Endodermal cell (in vitro differentiated cells): ENCODE measurements around the gene CCDC3. TPM values are rescaled to one million over a fixed set of nuclear protein-coding genes. Genes with fewer than 3 reads are reported as not detected.

Experiments
- DNase-seq: peaks from one replicate; pipeline ENCODE4 v3.0.0-alpha.2; 2017
- H3K27ac ChIP-seq: 2 replicates; pipeline ENCODE4 v1.5.1; 2013; ENCODE audit warnings: mild to moderate bottlenecking, low read depth, low read length, moderate library complexity
- H3K27me3 ChIP-seq: 2 replicates; pipeline ENCODE4 v1.6.1; 2013; ENCODE audit warnings: mild to moderate bottlenecking, low read length, moderate library complexity; ENCODE audit not compliant: insufficient read depth, control insufficient read depth, poor library complexity, severe bottlenecking
- H3K36me3 ChIP-seq: 2 replicates; pipeline ENCODE4 v1.7.0; 2013; ENCODE audit warnings: mild to moderate bottlenecking, low read length, moderate library complexity; ENCODE audit not compliant: control insufficient read depth, insufficient read depth
- H3K4me1 ChIP-seq: one replicate; pipeline ENCODE4 v1.7.0; 2013; ENCODE audit warnings: low read length; ENCODE audit not compliant: control insufficient read depth, insufficient read depth
- H3K4me3 ChIP-seq: 2 replicates; pipeline ENCODE4 v1.5.1; 2013; ENCODE audit warnings: mild to moderate bottlenecking, low read length, moderate library complexity
- H3K9ac ChIP-seq: 2 replicates; pipeline ENCODE4 v1.6.1; 2013; ENCODE audit warnings: mild to moderate bottlenecking, low read length, moderate library complexity; ENCODE audit not compliant: poor library complexity, severe bottlenecking; ENCODE audit errors: extremely low read depth
- H3K9me3 ChIP-seq: 2 replicates; pipeline ENCODE4 v1.6.1; 2013; ENCODE audit warnings: mild to moderate bottlenecking, low read length, moderate library complexity; ENCODE audit not compliant: control insufficient read depth
- H3K27ac Mint-ChIP-seq: 2 replicates; pipeline ENCODE4 v1.8.0; 2020; ENCODE audit warnings: mixed read lengths
- H3K27me3 Mint-ChIP-seq: 2 replicates; pipeline ENCODE4 v1.8.0; 2021; ENCODE audit warnings: mild to moderate bottlenecking, mixed read lengths; ENCODE audit not compliant: insufficient read depth
- H3K36me3 Mint-ChIP-seq: 2 replicates; pipeline ENCODE4 v1.8.0; 2020; ENCODE audit warnings: low read depth, mixed read lengths
- H3K4me1 Mint-ChIP-seq: 2 replicates; pipeline ENCODE4 v1.8.0; 2020; ENCODE audit warnings: mixed read lengths
- H3K4me3 Mint-ChIP-seq: 2 replicates; pipeline ENCODE4 v1.8.0; 2020; ENCODE audit warnings: mild to moderate bottlenecking, moderate library complexity, mixed read lengths
- H3K9me3 Mint-ChIP-seq: 2 replicates; pipeline ENCODE4 v1.8.0; 2020; ENCODE audit warnings: mild to moderate bottlenecking, mixed read lengths
- WGBS, 2 experiments: methylation state at CpG; one replicate each; pipeline versions ENCODE4 v1.1.5 to v1.1.7; 2013; ENCODE audit warnings: missing lambda C conversion rate in 2 of 2, mixed read lengths in 1 of 2; ENCODE audit not compliant: insufficient coverage in 1 of 2, insufficient read length in 1 of 2; 5-methylcytosine and 5-hydroxymethylcytosine counted together
- total RNA-seq, 2 donors: library from RNA; stranded (reverse); fragmentation: NEBNext Ultra II Directional in 1 of 2; extraction: Animal tissue kit (Norgen Biotek cat#: 25700) in 1 of 2; gene quantifications; 2 replicates in 1 of 2; 3 replicates in 1 of 2; pipeline ENCODE4 v1.2.1, GENCODE V29; 2021
- TF ChIP-seq, protein P1 (sequence below): fragments of 200-600 bp; sonication (generic); conservative IDR thresholded peaks from 2 replicates; pipeline ENCODE4 v1.5.0; 2021; ENCODE audit warnings: antibody characterized with exemption, mild to moderate bottlenecking

The CCDC3 gene
- total RNA-seq, 2 donors from 2014 or later: 4.6 to 12.3 TPM

DNA sequence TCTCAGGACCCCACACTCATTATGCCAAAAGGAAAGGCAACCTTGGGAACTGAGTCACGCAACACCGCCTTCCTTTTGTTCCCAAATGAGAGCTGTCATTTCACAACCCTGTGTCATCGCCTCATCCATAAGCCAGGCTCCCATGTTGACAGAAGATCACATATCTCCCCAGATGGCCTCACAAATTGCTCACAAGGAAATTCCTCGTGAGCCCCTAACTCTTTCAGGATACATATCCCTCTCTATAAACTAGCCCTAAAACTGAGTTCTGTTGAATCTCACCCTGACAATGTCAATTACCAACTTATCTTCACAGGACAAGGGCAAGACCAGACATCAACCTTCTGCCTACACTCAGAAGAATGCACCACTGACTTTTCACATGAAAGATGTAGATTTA lies 22.6 kb downstream of the CCDC3 start:
- H3K9ac ChIP-seq: no peak overlapping the region
- H3K4me3 ChIP-seq: no peak overlapping the region
- H3K27me3 ChIP-seq: no peaks in the 10 kb centered on the region
- no peaks in the 10 kb centered on the region for H3K9me3 ChIP-seq
- 84 to 93% methylated on average over 4 of the region's 4 CpGs for WGBS, 2 experiments
- Mint-ChIP-seq H3K9me3 (no peaks in the 10 kb centered on the region), H3K4me1 (peaks cover 16% of the 10 kb centered on the region), H3K27ac (no peak overlapping the region), H3K27me3 (peaks cover 4% of the 10 kb centered on the region), H3K4me3 (no peak overlapping the region), H3K36me3 (no peaks in the 10 kb centered on the region)
- H3K27ac ChIP-seq: no peak overlapping the region
- peaks cover 3% of the 10 kb centered on the region for H3K4me1 ChIP-seq
- no peaks in the 10 kb centered on the region for H3K36me3 ChIP-seq
- TF ChIP-seq, protein P1, sequence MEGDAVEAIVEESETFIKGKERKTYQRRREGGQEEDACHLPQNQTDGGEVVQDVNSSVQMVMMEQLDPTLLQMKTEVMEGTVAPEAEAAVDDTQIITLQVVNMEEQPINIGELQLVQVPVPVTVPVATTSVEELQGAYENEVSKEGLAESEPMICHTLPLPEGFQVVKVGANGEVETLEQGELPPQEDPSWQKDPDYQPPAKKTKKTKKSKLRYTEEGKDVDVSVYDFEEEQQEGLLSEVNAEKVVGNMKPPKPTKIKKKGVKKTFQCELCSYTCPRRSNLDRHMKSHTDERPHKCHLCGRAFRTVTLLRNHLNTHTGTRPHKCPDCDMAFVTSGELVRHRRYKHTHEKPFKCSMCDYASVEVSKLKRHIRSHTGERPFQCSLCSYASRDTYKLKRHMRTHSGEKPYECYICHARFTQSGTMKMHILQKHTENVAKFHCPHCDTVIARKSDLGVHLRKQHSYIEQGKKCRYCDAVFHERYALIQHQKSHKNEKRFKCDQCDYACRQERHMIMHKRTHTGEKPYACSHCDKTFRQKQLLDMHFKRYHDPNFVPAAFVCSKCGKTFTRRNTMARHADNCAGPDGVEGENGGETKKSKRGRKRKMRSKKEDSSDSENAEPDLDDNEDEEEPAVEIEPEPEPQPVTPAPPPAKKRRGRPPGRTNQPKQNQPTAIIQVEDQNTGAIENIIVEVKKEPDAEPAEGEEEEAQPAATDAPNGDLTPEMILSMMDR: no peak
- no peak for DNase-seq

DNA sequence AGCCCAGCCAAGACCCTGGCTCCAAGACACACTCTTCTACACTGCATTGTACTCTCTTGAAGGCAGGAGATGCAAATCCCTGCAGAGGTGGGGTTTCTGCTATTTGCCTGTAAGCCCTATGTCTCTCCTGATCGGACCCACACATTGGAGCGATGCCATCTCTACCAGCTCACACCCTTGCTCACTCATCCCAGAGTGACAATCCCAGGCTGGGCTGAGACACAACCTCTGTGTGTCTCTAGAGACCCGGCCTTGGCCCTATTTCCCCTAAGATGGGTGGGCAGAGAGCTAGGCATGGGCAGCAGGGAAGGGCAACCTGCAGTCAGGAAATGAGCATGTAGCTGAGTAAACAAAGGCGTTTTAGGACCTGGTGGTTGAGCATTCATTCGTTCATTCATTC lies 25.6 kb downstream of the CCDC3 start:
- Histone ChIP-seq H3K27me3 (no peaks in the 10 kb centered on the region), H3K9ac (no peak overlapping the region), H3K36me3 (no peaks in the 10 kb centered on the region), H3K4me3 (no peak overlapping the region), H3K4me1 (peaks cover 3% of the 10 kb centered on the region), H3K27ac (no peak overlapping the region), H3K9me3 (no peaks in the 10 kb centered on the region)
- Mint-ChIP-seq H3K4me3 (no peak overlapping the region), H3K27me3 (peaks cover 6% of the 10 kb centered on the region), H3K36me3 (no peaks in the 10 kb centered on the region), H3K9me3 (no peaks in the 10 kb centered on the region), H3K4me1 (peaks cover 16% of the 10 kb centered on the region), H3K27ac (no peak overlapping the region)
- no peak for DNase-seq
- WGBS, 2 experiments: 79 to 90% methylated on average over 3 to 5 of the region's 5 CpGs
- TF ChIP-seq, protein P1: no peak

DNA sequence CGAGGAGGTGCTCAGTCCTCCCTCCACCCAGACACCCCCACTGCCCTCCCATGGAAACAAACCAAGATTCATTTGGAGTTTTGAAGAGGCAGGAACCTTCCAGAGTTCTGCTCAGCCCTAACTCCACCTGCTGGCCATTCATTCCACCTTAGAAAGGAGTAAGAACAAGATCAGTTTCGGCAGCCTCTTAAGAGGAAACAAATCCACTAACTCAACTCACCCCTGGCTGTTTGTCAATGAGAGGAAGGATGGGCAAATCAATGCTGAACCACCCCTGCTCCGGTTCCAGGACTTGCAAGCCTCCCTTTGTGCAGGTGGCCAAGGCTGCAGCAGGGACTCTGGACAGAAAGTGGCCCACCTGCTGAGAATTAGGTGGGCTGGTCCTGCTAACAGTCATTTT lies 26.2 kb downstream of the CCDC3 start:
- peaks cover 13% of the 10 kb centered on the region for H3K4me1 Mint-ChIP-seq
- H3K9me3 Mint-ChIP-seq: no peaks in the 10 kb centered on the region
- no peak overlapping the region for H3K4me3 Mint-ChIP-seq
- no peaks in the 10 kb centered on the region for H3K36me3 ChIP-seq
- H3K27me3 Mint-ChIP-seq: peaks cover 6% of the 10 kb centered on the region
- no peak overlapping the region for H3K9ac ChIP-seq
- H3K4me1 ChIP-seq: peaks cover 3% of the 10 kb centered on the region
- H3K27me3 ChIP-seq: no peaks in the 10 kb centered on the region
- H3K27ac Mint-ChIP-seq: no peak overlapping the region
- TF ChIP-seq, protein P1: peak; percentile 72
- 90 to 94% methylated on average over 2 to 3 of the region's 3 CpGs for WGBS, 2 experiments
- H3K27ac ChIP-seq: no peak overlapping the region
- no peaks in the 10 kb centered on the region for H3K36me3 Mint-ChIP-seq
- H3K4me3 ChIP-seq: no peak overlapping the region
- peak; percentile 65 for DNase-seq
- no peaks in the 10 kb centered on the region for H3K9me3 ChIP-seq
